IMR-90 (cell line): ENCODE data around the gene FARP1. TPM values are rescaled to one million over a fixed set of nuclear protein-coding genes. Genes with fewer than 3 reads are reported as not detected.

ENCODE experiments used
- CEBPB ChIP-seq: IDR thresholded peaks from 2 replicates; pipeline ENCODE4 v1.6.1; 2012; ENCODE audit warnings: low read depth, low read length, improper control_type of control experiment
- FOS ChIP-seq: fragments of 150-350 bp; IDR thresholded peaks from 2 replicates; pipeline ENCODE4 v1.6.1; 2016; ENCODE audit warnings: low read depth, low read length
- MAFK ChIP-seq: IDR thresholded peaks from 2 replicates; pipeline ENCODE4 v1.6.1; 2012; ENCODE audit warnings: low read depth, low read length, improper control_type of control experiment
- MAZ ChIP-seq: IDR thresholded peaks from 2 replicates; pipeline ENCODE4 v1.6.1; 2012; ENCODE audit warnings: low read depth, mild to moderate bottlenecking, low read length, improper control_type of control experiment, moderate library complexity, borderline replicate concordance
- MXI1 ChIP-seq: IDR thresholded peaks from 2 replicates; pipeline ENCODE4 v1.6.1; 2012; ENCODE audit warnings: low read depth, mild to moderate bottlenecking, low read length, moderate library complexity, borderline replicate concordance
- RAD21 ChIP-seq: IDR thresholded peaks from 2 replicates; pipeline ENCODE4 v1.6.1; 2012; ENCODE audit warnings: low read length, improper control_type of control experiment
- RFX5 ChIP-seq: IDR thresholded peaks from 2 replicates; pipeline ENCODE4 v1.8.0; 2012; ENCODE audit warnings: low read depth, mild to moderate bottlenecking, low read length, moderate library complexity
- SMC3 ChIP-seq: fragments of 150-350 bp; IDR thresholded peaks from 2 replicates; pipeline ENCODE4 v1.6.1; 2016; ENCODE audit warnings: low read depth, mild to moderate bottlenecking, antibody characterized with exemption, low read length, moderate library complexity
- polyA plus RNA-seq, 3 experiments: library from polyadenylated mRNA; depleted of rRNA; stranded (reverse); fragments of >200 nt; gene quantifications; 2 replicates each; pipeline ENCODE4 v1.2.3, GENCODE V29; 2012; ENCODE audit warnings: low replicate concordance in 1 of 3
- total RNA-seq: library from RNA; depleted of rRNA; stranded (reverse); fragments of >200 nt; gene quantifications from 2 replicates; pipeline ENCODE4 v1.2.3, GENCODE V29; 2012

Gene FARP1
- total and polyA plus RNA-seq, 2 of the 4 experiments (the other 2 are of a cell fraction) = 39.6 to 57.0 TPM

GRCh38 chr13:98443800-98444325 is 301.0 kb downstream of the FARP1 start (continued):
- no peak for TF ChIP-seq MXI1
- no peak for TF ChIP-seq CEBPB
- no peak for TF ChIP-seq FOS
- TF ChIP-seq RAD21 = no peak
- TF ChIP-seq SMC3 = no peak
- TF ChIP-seq MAFK = no peak
- TF ChIP-seq MAZ = no peak
- TF ChIP-seq RFX5 = no peak
